ENCODE measurements around the gene HPCA. TPM values are rescaled to one million over a fixed set of nuclear protein-coding genes. Genes with fewer than 3 reads are reported as not detected.

HPCA gene
- total RNA-seq, 2 donors from 2014 or later, result not detected

- ATAC-seq (ENCODE audit: insufficient number of reproducible peaks, low FRiP score, low read depth), result no peak
- TF ChIP-seq, protein P1, sequence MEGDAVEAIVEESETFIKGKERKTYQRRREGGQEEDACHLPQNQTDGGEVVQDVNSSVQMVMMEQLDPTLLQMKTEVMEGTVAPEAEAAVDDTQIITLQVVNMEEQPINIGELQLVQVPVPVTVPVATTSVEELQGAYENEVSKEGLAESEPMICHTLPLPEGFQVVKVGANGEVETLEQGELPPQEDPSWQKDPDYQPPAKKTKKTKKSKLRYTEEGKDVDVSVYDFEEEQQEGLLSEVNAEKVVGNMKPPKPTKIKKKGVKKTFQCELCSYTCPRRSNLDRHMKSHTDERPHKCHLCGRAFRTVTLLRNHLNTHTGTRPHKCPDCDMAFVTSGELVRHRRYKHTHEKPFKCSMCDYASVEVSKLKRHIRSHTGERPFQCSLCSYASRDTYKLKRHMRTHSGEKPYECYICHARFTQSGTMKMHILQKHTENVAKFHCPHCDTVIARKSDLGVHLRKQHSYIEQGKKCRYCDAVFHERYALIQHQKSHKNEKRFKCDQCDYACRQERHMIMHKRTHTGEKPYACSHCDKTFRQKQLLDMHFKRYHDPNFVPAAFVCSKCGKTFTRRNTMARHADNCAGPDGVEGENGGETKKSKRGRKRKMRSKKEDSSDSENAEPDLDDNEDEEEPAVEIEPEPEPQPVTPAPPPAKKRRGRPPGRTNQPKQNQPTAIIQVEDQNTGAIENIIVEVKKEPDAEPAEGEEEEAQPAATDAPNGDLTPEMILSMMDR (IDR thresholded peaks at IDR 0.05), result no peak
- peaks cover 5 to 6% of the 10 kb centered on the region in 2 donors for H3K4me1 ChIP-seq (ENCODE audit: control insufficient read depth in 1 of 2, low read depth in 2 of 2)
- no peak for DNase-seq (ENCODE audit: low spot score)
- no peaks in the 10 kb centered on the region for H3K9me3 ChIP-seq
- peaks cover 9% of the 10 kb centered on the region for H3K36me3 ChIP-seq
- H3K27ac ChIP-seq, result no peak overlapping the region
- no peak overlapping the region for H3K4me3 ChIP-seq
- no peaks in the 10 kb centered on the region for H3K27me3 ChIP-seq (replicated peaks; ENCODE audit: insufficient read depth)
Observed at GRCh38 chr1:32931760-32932159, 45.5 kb downstream of the HPCA start.

DNA sequence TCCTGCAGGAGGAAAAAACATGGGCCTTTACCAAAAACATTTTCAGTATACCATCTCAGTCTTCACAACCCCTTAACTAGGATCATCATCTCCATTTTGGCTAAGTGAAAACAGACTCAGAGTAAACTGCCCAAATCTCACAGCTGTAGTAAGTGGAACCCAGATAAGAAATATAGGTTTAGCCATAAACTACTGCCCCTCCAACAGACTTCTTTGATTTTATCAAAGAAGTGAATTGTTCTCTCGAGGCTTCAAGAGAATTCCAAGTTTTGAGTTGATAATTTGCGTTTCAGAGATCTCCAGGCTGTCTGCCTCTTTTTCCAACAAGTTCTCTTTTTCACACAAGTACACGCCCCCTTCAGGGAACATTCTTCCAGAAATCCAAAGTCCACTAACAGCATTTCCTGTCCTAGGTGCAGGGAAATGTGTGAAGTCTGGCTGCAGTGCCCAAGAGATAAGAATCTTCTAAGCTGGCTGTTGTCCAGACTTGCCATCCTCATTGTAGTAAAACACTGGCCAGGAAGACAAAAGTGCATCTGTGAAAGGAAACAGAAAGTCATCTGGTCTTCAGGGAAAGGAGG is 47.5 kb downstream of the HPCA start:
- no peak for DNase-seq (ENCODE audit: low spot score)
- TF ChIP-seq, protein P1 (IDR thresholded peaks at IDR 0.05), result no peak
- Histone ChIP-seq H3K27ac (peak overlapping the region; percentile 43), H3K4me1 (ENCODE audit: control insufficient read depth in 1 of 2, low read depth in 2 of 2) (peaks cover 5 to 6% of the 10 kb centered on the region in 2 donors), H3K4me3 (no peak overlapping the region), H3K27me3 (replicated peaks; ENCODE audit: insufficient read depth) (no peaks in the 10 kb centered on the region), H3K36me3 (peaks cover 14% of the 10 kb centered on the region), H3K9me3 (no peaks in the 10 kb centered on the region)
- ATAC-seq (ENCODE audit: insufficient number of reproducible peaks, low FRiP score, low read depth), result no peak

- peaks cover 14% of the 10 kb centered on the region for H3K36me3 ChIP-seq
- DNase-seq (ENCODE audit: low spot score), result no peak
- no peaks in the 10 kb centered on the region for H3K9me3 ChIP-seq
- peaks cover 10 to 12% of the 10 kb centered on the region in 2 donors for H3K4me1 ChIP-seq (ENCODE audit: control insufficient read depth in 1 of 2, low read depth in 2 of 2)
- TF ChIP-seq, protein P1 (IDR thresholded peaks at IDR 0.05), result no peak
- H3K27ac ChIP-seq, result no peak overlapping the region
- no peak overlapping the region for H3K4me3 ChIP-seq
- ATAC-seq (ENCODE audit: insufficient number of reproducible peaks, low FRiP score, low read depth), result no peak
- no peaks in the 10 kb centered on the region for H3K27me3 ChIP-seq (replicated peaks; ENCODE audit: insufficient read depth)
Observed at GRCh38 chr1:32934535-32934934, 48.2 kb downstream of the HPCA start.

- TF ChIP-seq, protein P1 (IDR thresholded peaks at IDR 0.05), result no peak
- no peak for DNase-seq (ENCODE audit: low spot score)
- Histone ChIP-seq H3K27me3 (replicated peaks; ENCODE audit: insufficient read depth) (no peaks in the 10 kb centered on the region), H3K36me3 (peaks cover 25% of the 10 kb centered on the region), H3K27ac (no peak overlapping the region), H3K4me1 (ENCODE audit: control insufficient read depth in 1 of 2, low read depth in 2 of 2) (peaks cover 19 to 20% of the 10 kb centered on the region in 2 donors), H3K9me3 (no peaks in the 10 kb centered on the region), H3K4me3 (no peak overlapping the region)
- no peak for ATAC-seq (ENCODE audit: insufficient number of reproducible peaks, low FRiP score, low read depth)
Observed at GRCh38 chr1:32937061-32937460, 50.8 kb downstream of the HPCA start.

- DNase-seq (ENCODE audit: low spot score), result no peak
- no peaks in the 10 kb centered on the region for H3K27me3 ChIP-seq (replicated peaks; ENCODE audit: insufficient read depth)
- TF ChIP-seq, protein P1 (IDR thresholded peaks at IDR 0.05), result no peak
- no peaks in the 10 kb centered on the region for H3K9me3 ChIP-seq
- no peak for ATAC-seq (ENCODE audit: insufficient number of reproducible peaks, low FRiP score, low read depth)
- peaks cover 37% of the 10 kb centered on the region for H3K36me3 ChIP-seq
- no peak overlapping the region for H3K4me3 ChIP-seq
- H3K27ac ChIP-seq, result no peak overlapping the region
- peaks cover 13 to 15% of the 10 kb centered on the region in 2 donors for H3K4me1 ChIP-seq (ENCODE audit: control insufficient read depth in 1 of 2, low read depth in 2 of 2)
Observed at GRCh38 chr1:32939655-32940371, 53.5 kb downstream of the HPCA start.

All from thoracic aorta (tissue), 2 donors.